ENCODE measurements around the gene CRYBG1.
"Not testable (repeated sequence)": the region's sequence is repeated elsewhere in the genome, so short reads cannot be mapped to it uniquely, and the experiment has no call there.

Gene CRYBG1

DNA sequence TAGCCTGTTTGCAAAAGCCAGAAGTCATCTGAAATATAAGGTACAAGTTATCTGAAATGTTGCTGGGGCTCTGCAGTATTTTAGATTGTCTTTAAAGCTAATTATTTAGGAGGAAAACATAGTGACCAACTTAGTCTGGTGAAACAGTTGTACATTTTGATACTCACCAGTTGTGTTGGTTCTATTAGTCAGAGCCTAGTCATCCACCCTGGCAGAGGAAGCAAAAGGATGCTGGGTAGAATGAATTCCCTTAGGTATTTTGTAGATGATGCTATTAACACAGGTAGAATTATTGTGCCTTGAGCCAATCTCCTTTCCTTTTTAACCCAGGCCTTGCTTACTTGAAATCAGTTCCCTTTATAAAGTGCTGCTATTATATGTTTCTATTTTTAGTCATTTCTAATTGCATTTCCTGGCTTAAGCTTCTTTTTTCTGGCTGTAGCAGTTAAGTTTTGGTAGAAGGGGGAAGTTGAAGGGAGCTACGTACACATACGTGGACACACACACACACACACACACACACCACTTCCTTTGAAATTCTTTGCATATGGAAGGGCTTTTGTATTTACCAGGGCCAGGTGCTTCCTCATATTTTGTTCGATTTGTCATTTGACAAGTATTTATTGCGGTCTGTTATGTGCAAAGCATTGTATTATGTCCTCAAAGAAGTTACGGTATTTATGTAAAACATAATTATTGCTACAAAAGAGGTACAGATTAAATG is 186.3 kb downstream of the CRYBG1 start:
- no peak for DNase-seq (ENCODE audit: extremely low read depth in 1 of 2, low read depth in 1 of 2)

DNA sequence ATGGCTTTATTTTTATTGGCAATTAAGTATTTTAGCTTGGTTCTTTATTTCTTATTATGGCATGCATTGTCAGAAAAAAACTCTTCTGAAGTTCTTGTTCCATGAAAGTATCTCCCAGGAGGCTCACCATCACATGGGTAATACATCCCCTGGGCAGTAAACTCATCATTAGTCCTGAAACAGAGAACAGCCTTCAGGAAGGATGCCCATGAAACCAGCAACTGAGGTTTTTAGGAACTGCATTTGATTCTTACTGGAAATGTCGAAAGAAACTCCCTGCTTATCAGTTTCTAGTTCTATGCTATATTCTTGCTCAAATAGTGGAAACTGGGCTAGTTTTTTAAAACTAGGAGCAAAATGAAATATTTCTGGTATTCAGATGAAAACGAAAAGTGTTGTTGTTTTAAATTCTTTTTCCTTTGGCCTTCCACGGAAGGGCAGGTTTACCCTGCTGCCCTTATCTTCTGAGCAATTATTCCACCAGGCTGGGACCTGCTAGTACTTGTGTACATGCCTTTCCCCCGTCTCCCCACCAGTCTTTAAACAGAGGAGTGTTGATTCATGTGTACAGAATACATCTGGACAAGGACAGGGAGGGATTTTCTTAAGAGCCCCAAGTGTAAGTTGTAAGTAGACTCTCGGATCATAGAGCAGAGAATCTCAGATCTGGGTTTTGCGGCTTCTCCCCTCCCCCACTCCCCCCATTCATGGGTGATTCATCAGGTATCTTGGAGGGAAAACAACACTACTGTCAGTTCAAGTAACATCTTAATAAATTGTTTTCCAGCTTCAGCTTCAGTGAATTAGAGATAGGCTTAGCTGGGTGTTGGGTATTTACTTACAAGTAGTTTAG is 187.3 kb downstream of the CRYBG1 start:
- DNase-seq (ENCODE audit: extremely low read depth in 1 of 2, low read depth in 1 of 2): peak; percentile 20 to 35

DNA sequence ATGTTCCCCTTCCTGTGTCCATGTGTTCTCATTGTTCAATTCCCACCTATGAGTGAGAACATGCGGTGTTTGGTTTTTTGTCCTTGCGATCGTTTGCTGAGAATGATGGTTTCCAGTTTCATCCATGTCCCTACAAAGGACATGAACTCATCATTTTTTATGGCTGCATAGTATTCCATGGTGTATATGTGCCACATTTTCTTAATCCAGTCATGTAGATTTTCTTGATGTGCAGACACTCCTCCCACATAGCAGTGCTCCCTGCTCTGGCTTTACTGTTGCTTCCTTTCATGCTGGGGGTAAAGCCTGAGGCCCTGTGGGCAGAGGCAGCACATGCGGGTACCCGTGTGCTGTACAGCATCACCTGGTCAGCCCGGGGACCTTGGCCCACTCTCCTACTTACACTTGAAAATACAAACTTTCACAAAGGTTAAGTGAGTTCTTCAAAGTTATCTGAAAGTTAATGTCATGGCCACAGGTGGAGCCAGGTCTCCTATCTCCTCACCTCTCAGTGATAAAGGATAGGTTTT is 188.5 kb downstream of the CRYBG1 start:
- DNase-seq (ENCODE audit: extremely low read depth in 1 of 2, low read depth in 1 of 2): not testable (repeated sequence)

DNA sequence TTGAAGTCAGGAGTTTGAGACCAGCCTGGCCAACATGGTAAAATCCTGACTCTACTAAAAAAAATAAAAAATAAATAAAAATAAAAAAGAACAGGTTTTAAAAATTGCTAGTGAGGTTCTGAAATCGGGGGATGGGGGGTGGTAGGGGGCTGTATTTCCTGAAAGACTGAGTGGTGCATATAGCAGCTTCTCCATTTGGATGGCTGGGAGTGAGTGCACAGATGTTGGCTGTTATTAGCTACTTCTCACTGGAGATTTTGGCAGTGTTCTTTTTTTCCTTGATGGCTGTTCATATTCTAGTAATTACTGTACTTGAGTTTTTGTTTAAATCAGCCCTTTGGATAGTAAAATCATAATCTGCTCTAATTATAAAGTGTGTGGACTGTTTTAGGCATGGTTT is 189.0 kb downstream of the CRYBG1 start:
- no peak for DNase-seq (ENCODE audit: extremely low read depth in 1 of 2, low read depth in 1 of 2)

- no peak for DNase-seq (ENCODE audit: extremely low read depth in 1 of 2, low read depth in 1 of 2)
Observed at GRCh38 chr6:106551155-106551554, 190.6 kb downstream of the CRYBG1 start.

DNA sequence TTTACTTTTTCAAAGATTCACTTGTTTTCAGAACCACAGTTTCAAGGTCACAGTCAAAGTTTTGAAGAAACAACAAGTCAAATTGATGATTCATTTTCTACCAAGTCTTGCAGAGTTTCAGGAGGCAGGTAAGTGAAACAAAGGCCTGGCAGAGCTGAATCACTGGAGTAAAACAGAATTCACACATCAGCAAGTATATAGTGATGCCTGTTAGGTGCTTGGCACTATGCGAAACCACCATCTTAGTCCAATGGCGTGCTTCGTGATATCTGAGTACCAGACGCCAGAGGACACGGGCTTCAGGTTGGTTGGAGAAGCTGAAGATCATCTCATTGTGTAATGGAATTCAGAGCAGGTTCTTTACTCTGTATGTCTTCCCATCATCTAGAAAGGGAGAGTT is 192.9 kb downstream of the CRYBG1 start:
- DNase-seq (ENCODE audit: extremely low read depth in 1 of 2, low read depth in 1 of 2): peak in 1 of 2 donors; percentile 41

DNA sequence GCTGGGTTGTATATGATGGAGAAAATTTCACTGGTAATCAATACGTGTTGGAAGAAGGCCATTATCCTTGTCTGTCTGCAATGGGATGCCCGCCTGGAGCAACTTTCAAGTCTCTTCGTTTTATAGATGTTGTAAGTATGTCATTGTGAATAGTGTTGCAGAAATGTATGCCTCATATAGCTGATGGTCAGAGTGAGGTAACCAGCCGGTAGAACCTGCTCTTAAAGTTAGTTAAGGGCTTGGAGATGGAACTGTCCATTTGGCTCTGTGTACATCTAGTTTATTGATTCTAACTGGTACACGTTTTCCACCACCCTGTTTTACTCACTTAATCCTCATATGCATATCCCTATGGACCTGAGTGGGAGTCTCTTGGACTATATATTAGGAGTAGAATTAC is 195.2 kb downstream of the CRYBG1 start:
- DNase-seq (ENCODE audit: extremely low read depth in 1 of 2, low read depth in 1 of 2): no peak

DNA sequence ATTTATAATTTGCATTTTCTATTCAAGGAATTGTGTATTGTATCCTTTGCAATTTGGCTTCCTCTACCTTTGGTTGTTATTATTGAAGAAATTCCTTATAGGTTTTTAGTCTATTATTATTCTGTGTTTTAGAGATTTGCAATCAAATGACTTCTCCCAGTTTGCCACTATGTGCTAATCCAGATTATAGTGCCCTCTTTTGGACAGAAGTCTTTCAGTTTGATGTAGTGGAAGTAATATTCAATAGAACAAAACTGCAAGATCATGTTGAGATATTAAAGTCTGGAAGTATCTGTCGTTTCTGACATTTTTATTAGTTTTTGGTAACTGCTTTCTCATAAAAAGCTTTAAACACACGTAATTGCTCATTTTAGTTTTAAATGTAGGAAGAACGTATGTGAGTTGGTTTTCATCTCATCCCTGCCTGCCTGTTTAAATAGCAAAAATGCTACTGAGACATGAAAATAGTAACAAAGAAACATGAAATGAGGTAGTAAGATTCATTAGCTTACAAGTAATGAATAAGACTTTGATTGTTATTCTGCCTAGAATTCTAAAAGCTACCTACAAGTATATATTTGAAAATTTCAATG is 195.9 kb downstream of the CRYBG1 start:
- no peak for DNase-seq (ENCODE audit: extremely low read depth in 1 of 2, low read depth in 1 of 2)

GRCh38 chr6:106557837-106558236 is 197.3 kb downstream of the CRYBG1 start:
- DNase-seq (ENCODE audit: extremely low read depth in 1 of 2, low read depth in 1 of 2): no peak

DNA sequence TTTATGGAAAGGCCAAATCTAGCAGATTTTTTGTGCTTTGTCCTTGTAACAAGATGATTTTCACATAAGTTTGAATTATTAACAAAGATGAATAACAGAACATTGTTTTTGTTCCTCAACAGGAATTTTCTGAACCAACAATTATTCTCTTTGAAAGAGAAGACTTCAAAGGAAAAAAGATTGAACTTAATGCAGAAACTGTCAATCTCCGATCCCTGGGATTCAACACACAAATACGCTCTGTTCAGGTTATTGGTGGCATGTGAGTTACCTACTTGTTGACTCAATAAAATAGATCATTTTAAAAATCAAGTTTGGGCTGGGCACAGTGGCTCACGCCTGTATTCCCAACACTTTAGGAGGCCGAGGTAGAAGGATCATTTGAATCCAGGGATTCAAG is 197.8 kb downstream of the CRYBG1 start:
- DNase-seq (ENCODE audit: extremely low read depth in 1 of 2, low read depth in 1 of 2): no peak

- DNase-seq (ENCODE audit: extremely low read depth in 1 of 2, low read depth in 1 of 2): not testable (repeated sequence)
Observed at GRCh38 chr6:106559659-106560058, 199.1 kb downstream of the CRYBG1 start.

GRCh38 chr6:106560996-106561685 is 200.6 kb downstream of the CRYBG1 start:
- DNase-seq (ENCODE audit: extremely low read depth in 1 of 2, low read depth in 1 of 2): peak in 1 of 2 donors; percentile 20

- no peak for DNase-seq (ENCODE audit: extremely low read depth in 1 of 2, low read depth in 1 of 2)
Observed at GRCh38 chr6:106561686-106562405, 201.3 kb downstream of the CRYBG1 start.

DNA sequence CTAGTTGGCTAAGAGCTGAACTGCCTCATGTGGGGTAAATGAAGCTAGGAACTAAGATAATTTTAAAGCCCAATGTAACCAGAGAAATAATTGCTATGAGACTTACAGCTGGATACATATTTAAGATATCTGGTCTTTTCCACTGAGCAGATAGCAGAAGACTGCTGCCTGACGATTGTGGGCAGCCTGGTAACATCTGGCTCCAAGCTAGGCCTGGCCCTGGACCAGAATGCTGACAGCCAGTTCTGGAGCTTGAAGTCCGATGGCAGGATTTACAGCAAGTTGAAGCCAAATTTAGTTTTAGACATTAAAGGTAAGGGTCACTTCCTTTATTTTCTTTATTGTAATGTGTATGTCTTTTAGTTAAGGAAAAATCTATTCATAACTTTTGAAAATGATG is 203.1 kb downstream of the CRYBG1 start:
- no peak for DNase-seq (ENCODE audit: extremely low read depth in 1 of 2, low read depth in 1 of 2)

- no peak for DNase-seq (ENCODE audit: extremely low read depth in 1 of 2, low read depth in 1 of 2)
Observed at GRCh38 chr6:106564476-106564875, 204.0 kb downstream of the CRYBG1 start.

- DNase-seq (ENCODE audit: extremely low read depth in 1 of 2, low read depth in 1 of 2): no peak
Observed at GRCh38 chr6:106568530-106568929, 208.0 kb downstream of the CRYBG1 start.

DNA sequence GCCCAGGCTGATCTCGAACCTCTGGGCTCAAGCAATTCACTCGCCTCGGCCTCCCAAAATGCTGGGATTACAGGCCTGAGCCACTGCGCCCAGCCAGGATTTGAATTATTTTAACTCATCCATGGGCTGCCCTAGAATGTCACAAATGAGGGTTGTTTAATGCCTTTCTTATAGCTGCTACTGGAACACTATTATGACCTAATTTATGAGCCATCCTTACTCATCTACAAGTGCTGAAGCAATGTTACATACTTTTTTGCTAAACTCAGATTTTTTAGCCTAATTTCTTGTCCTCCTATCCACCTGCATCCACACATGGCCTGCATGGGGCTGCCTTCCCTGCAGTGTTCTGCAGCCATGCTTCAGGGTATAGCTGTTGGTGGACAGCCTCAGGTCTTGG is 208.9 kb downstream of the CRYBG1 start:
- DNase-seq (ENCODE audit: extremely low read depth in 1 of 2, low read depth in 1 of 2): no peak

- DNase-seq (ENCODE audit: extremely low read depth in 1 of 2, low read depth in 1 of 2): no peak
Observed at GRCh38 chr6:106572436-106572835, 211.9 kb downstream of the CRYBG1 start.

- no peak for DNase-seq (ENCODE audit: extremely low read depth in 1 of 2, low read depth in 1 of 2)
Observed at GRCh38 chr6:106572875-106573585, 212.5 kb downstream of the CRYBG1 start.

Measured in stimulated activated CD8-positive, alpha-beta memory T cell treated with anti-CD3 and anti-CD28 coated beads, Interleukin-7, amount 100 ng/mL, for 48 hours (primary cell).